Measurements from ENCODE around the gene KLHL3. TPM values are rescaled to one million over a fixed set of nuclear protein-coding genes. Genes with fewer than 3 reads are reported as not detected.

KLHL3 gene
- total RNA-seq, 1 experiment from 2014 or later, result 2.9 TPM

DNA sequence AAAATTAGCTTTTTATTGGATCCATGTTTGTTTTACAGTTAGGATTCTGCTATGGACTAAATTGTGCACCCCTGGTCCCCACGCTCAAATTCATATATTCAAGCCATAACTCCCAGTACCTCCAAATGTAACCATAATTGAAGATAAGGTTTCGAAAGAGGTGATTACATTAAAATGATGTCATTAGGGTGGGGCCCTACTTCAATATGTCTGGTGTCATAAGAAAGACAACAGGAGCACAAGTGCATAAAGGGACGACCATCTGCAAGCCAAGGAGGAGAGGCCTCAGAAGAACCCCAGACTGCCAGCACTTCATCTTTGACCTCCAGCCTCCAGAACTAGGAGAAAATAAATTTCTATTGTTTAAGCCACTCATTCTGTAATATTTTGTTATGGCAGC, 25.7 kb upstream of the KLHL3 start:
- no peak overlapping the region for H3K4me2 ChIP-seq (ENCODE audit: low read length)
- H3K4me1 ChIP-seq (ENCODE audit: insufficient read depth, low read length), result no peaks in the 10 kb centered on the region; the same call in 1 of the 2 replicates
- CTCF ChIA-PET, result interaction anchor here (1.1 kb wide), 1 partner anchor 17 kb away, joined by 3 read pairs; no protein-coding TSS in a partner anchor
- no peaks in the 10 kb centered on the region for H3F3A ChIP-seq (ENCODE audit: low read length, unreplicated experiment)
- H3K9me3 ChIP-seq (ENCODE audit: low read length), result no peaks in the 10 kb centered on the region
- H3K4me3 ChIP-seq (ENCODE audit: low read length), result no peak overlapping the region
- ATAC-seq, result no peak
- no peaks in the 10 kb centered on the region for H3K79me2 ChIP-seq (ENCODE audit: low read length)
- BruUV-seq (replicated peaks), result no TSS peak
- H3K9me2 ChIP-seq (replicated peaks; ENCODE audit: low read length), result no peaks in the 10 kb centered on the region
- intact Hi-C loops (cut with micrococcal nuclease), result no loop called here
- DNase-seq, result no peak
- peak overlapping the region; percentile 23; the same call in 1 of the 2 replicates for H3K27ac ChIP-seq (ENCODE audit: low read length)
- no peaks in the 10 kb centered on the region for H4K20me1 ChIP-seq (ENCODE audit: low read length)
- H3K27me3 ChIP-seq (ENCODE audit: low read length), result no peaks in the 10 kb centered on the region
- TF ChIP-seq EZH2phosphoT487 (IDR thresholded peaks at IDR 0.05; ENCODE audit: borderline replicate concordance, low read length) (no peak), EZH2 (IDR thresholded peaks at IDR 0.05; ENCODE audit: low read length, unreplicated experiment) (no peak)
- TF ChIP-seq, protein P1, sequence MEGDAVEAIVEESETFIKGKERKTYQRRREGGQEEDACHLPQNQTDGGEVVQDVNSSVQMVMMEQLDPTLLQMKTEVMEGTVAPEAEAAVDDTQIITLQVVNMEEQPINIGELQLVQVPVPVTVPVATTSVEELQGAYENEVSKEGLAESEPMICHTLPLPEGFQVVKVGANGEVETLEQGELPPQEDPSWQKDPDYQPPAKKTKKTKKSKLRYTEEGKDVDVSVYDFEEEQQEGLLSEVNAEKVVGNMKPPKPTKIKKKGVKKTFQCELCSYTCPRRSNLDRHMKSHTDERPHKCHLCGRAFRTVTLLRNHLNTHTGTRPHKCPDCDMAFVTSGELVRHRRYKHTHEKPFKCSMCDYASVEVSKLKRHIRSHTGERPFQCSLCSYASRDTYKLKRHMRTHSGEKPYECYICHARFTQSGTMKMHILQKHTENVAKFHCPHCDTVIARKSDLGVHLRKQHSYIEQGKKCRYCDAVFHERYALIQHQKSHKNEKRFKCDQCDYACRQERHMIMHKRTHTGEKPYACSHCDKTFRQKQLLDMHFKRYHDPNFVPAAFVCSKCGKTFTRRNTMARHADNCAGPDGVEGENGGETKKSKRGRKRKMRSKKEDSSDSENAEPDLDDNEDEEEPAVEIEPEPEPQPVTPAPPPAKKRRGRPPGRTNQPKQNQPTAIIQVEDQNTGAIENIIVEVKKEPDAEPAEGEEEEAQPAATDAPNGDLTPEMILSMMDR (conservative IDR thresholded peaks at IDR 0.05; ENCODE audit: low read depth, low read length), result no peak
- POLR2A ChIA-PET (ENCODE audit: unreplicated experiment), result interaction anchor here (0.7 kb wide), 1 partner anchor 592 kb away, joined by 7 read pairs; no protein-coding TSS in a partner anchor
- H2AFZ ChIP-seq (ENCODE audit: low read length), result no peak overlapping the region
- no peak overlapping the region for H3K9ac ChIP-seq (ENCODE audit: low read length)
- no peaks in the 10 kb centered on the region for H3K36me3 ChIP-seq (ENCODE audit: low read depth, low read length)

DNA sequence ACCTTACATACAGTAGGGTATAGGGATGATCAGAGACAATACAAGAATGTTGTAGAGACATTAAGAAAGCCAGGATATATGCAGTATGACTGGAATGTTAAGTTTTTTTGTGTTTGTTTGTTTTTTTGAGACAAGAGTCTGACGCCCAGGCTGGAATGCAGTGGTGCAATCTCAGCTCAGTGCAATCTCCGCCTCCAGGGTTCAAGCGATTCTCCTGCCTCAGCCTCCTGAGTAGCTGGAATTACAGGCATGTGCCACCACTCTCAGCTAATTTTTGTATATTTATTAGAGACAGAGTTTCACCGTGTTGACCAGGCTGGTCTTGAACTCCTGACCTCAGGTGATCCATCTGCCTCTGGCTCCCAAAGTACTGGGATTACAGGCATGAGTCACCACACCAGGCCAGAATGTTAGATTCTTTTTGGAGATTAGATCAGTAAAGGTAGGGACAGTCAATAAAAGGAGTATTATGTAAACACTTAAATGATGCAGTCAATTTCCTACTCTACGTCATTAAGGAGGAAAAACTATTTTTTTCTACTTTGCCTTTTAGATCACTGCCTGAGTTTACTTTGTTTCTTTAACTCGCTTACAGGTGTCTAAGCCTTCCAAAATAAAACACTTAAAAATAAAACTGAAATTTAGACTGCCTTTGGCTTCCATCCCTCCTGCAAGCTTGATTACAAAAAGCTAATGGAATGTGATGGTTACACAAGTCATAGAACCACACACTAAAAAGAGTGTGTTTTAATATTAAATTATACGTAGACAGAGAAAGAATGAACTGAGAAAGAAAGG, 25.0 kb upstream of the KLHL3 start:
- CTCF ChIA-PET, result interaction anchor here (1.1 kb wide), 1 partner anchor 18 kb away, joined by 3 read pairs; no protein-coding TSS in a partner anchor

More for the DNA sequence above, 25.0 kb upstream of the KLHL3 start:
- H3K27ac ChIP-seq (ENCODE audit: low read length), result peak overlapping the region; percentile 23; the same call in 1 of the 2 replicates
- H3K79me2 ChIP-seq (ENCODE audit: low read length), result no peaks in the 10 kb centered on the region
- H3K9me3 ChIP-seq (ENCODE audit: low read length), result no peaks in the 10 kb centered on the region
- intact Hi-C loops (cut with micrococcal nuclease), result no loop called here
- no peak for TF ChIP-seq EZH2 (IDR thresholded peaks at IDR 0.05; ENCODE audit: low read length, unreplicated experiment)
- TF ChIP-seq, protein P1 (conservative IDR thresholded peaks at IDR 0.05; ENCODE audit: low read depth, low read length), result no peak
- POLR2A ChIA-PET (ENCODE audit: unreplicated experiment), result interaction anchor here (0.7 kb wide), 1 partner anchor 593 kb away, joined by 7 read pairs; no protein-coding TSS in a partner anchor
- no peak overlapping the region for H3K9ac ChIP-seq (ENCODE audit: low read length)
- no peaks in the 10 kb centered on the region for H3F3A ChIP-seq (ENCODE audit: low read length, unreplicated experiment)
- ATAC-seq (no peak; the same call in 1 of the 2 replicates), DNase-seq (peak; percentile 56)
- H4K20me1 ChIP-seq (ENCODE audit: low read length), result no peaks in the 10 kb centered on the region
- no peaks in the 10 kb centered on the region for H3K9me2 ChIP-seq (replicated peaks; ENCODE audit: low read length)
- no peaks in the 10 kb centered on the region; the same call in 1 of the 2 replicates for H3K4me1 ChIP-seq (ENCODE audit: insufficient read depth, low read length)
- no peak overlapping the region for H3K4me3 ChIP-seq (ENCODE audit: low read length)
- BruUV-seq (replicated peaks), result no TSS peak
- H3K4me2 ChIP-seq (ENCODE audit: low read length), result no peak overlapping the region
- H3K27me3 ChIP-seq (ENCODE audit: low read length), result no peaks in the 10 kb centered on the region
- no peak overlapping the region for H2AFZ ChIP-seq (ENCODE audit: low read length)
- H3K36me3 ChIP-seq (ENCODE audit: low read depth, low read length), result no peaks in the 10 kb centered on the region

Measured in PC-3 (cell line).